SK-N-SH treated with all-trans-retinoic acid at 6 μM for 48 hours (cell line): ENCODE results near the gene PPWD1.

Experiments
- ATAC-seq: fragments of 200-7000 bp; cut with Tn5 transposase; 3 replicates; pipeline ENCODE4 v1.9.1; 2020; ENCODE audit warnings: mild to moderate bottlenecking, moderate library complexity
- ARNTL ChIP-seq: fragments of 450-650 bp; formaldehyde crosslinking; IDR thresholded peaks from 2 replicates; pipeline ENCODE4 v1.5.0; 2020; ENCODE audit warnings: low read depth, mild to moderate bottlenecking, moderate library complexity, borderline replicate concordance
- CREB5 ChIP-seq: fragments of 250-450 bp; sonication (Bioruptor Pico); IDR thresholded peaks from 2 replicates; pipeline ENCODE4 v1.5.1; 2020; ENCODE audit warnings: low read depth, mild to moderate bottlenecking, moderate library complexity
- CSDC2 ChIP-seq: fragments of 250-450 bp; sonication (Bioruptor Pico); IDR thresholded peaks from 2 replicates; pipeline ENCODE4 v1.5.0; 2020; ENCODE audit warnings: mild to moderate bottlenecking, moderate library complexity
- CSRNP3 ChIP-seq: fragments of 250-450 bp; sonication (Bioruptor Pico); IDR thresholded peaks from 2 replicates; pipeline ENCODE4 v1.5.1; 2021; ENCODE audit warnings: mild to moderate bottlenecking, moderate library complexity
- GLIS3 ChIP-seq: fragments of 250-450 bp; sonication (Bioruptor Pico); IDR thresholded peaks from 2 replicates; pipeline ENCODE4 v1.5.0; 2020; ENCODE audit warnings: mild to moderate bottlenecking, moderate library complexity
- ISL1 ChIP-seq: fragments of 250-450 bp; sonication (Bioruptor Pico); IDR thresholded peaks from 2 replicates; pipeline ENCODE4 v2.1.2; 2022; ENCODE audit warnings: mild to moderate bottlenecking, moderate library complexity
- OSR1 ChIP-seq: fragments of 250-450 bp; sonication (Bioruptor Pico); IDR thresholded peaks from 2 replicates; pipeline ENCODE4 v1.8.0; 2022; ENCODE audit warnings: moderate library complexity, mild to moderate bottlenecking, inconsistent platforms
- PATZ1 ChIP-seq: fragments of 250-450 bp; sonication (Bioruptor Pico); IDR thresholded peaks from 2 replicates; pipeline ENCODE4 v1.8.0; 2020; ENCODE audit warnings: mild to moderate bottlenecking, moderate library complexity, borderline replicate concordance
- POU6F1 ChIP-seq: fragments of 250-450 bp; sonication (Bioruptor Pico); IDR thresholded peaks from 2 replicates; pipeline ENCODE4 v1.8.0; 2021; ENCODE audit warnings: low read depth, mild to moderate bottlenecking, moderate library complexity, borderline replicate concordance
- PPARA ChIP-seq: fragments of 250-450 bp; sonication (Bioruptor Pico); IDR thresholded peaks from 2 replicates; pipeline ENCODE4 v1.5.0; 2020; ENCODE audit warnings: mild to moderate bottlenecking, borderline replicate concordance
- RARB ChIP-seq: fragments of 250-450 bp; sonication (Bioruptor Pico); IDR thresholded peaks from 2 replicates; pipeline ENCODE4 v1.8.0; 2021; ENCODE audit warnings: mild to moderate bottlenecking, moderate library complexity
- SNAI2 ChIP-seq: fragments of 250-450 bp; sonication (Bioruptor Pico); IDR thresholded peaks from 2 replicates; pipeline ENCODE4 v1.5.0; 2020; ENCODE audit warnings: mild to moderate bottlenecking, moderate library complexity
- TCF4 ChIP-seq: fragments of 250-450 bp; sonication (Bioruptor Pico); IDR thresholded peaks from 2 replicates; pipeline ENCODE4 v1.8.0; 2021; ENCODE audit warnings: mild to moderate bottlenecking, moderate library complexity, borderline replicate concordance
- TOX ChIP-seq: fragments of 250-450 bp; sonication (Bioruptor Pico); IDR thresholded peaks from 2 replicates; pipeline ENCODE4 v1.8.0; 2021; ENCODE audit warnings: mild to moderate bottlenecking, moderate library complexity, borderline replicate concordance
- TSHZ2 ChIP-seq: fragments of 250-450 bp; sonication (Bioruptor Pico); IDR thresholded peaks from 2 replicates; pipeline ENCODE4 v1.5.0; 2020; ENCODE audit warnings: mild to moderate bottlenecking, moderate library complexity
- ZC3H10 ChIP-seq: fragments of 250-450 bp; sonication (Bioruptor Pico); IDR thresholded peaks from 2 replicates; pipeline ENCODE4 v1.5.1; 2021; ENCODE audit warnings: mild to moderate bottlenecking, moderate library complexity
- ZFP3 ChIP-seq: fragments of 250-450 bp; sonication (Bioruptor Pico); IDR thresholded peaks from 2 replicates; pipeline ENCODE4 v1.5.0; 2020; ENCODE audit warnings: mild to moderate bottlenecking, moderate library complexity
- ZFP30 ChIP-seq: fragments of 450-650 bp; formaldehyde crosslinking; IDR thresholded peaks from 2 replicates; pipeline ENCODE4 v1.5.0; 2022; ENCODE audit warnings: mild to moderate bottlenecking, moderate library complexity

The PPWD1 gene

GRCh38 chr5:65624571-65625555 lies 61.8 kb downstream of the PPWD1 start, which contains the start of the genes SHLD3 and TRAPPC13:
Gene SHLD3 (plus strand): TSS chr5:65625027. CDS start chr5:65629588, 4,561 bp downstream.
Gene TRAPPC13 (plus strand): TSS chr5:65625027. CDS start chr5:65625061, 34 bp downstream.
- ATAC-seq, result peak; percentile 82
- TF ChIP-seq ZFP30, result no peak
- TF ChIP-seq PPARA (CRISPR knock-in tag), result no peak

- TF ChIP-seq CSDC2 (no peak), ZFP30 (no peak), RARB (no peak), SNAI2 (CRISPR knock-in tag) (no peak), OSR1 (CRISPR knock-in tag) (no peak), TOX (no peak), PATZ1 (CRISPR knock-in tag) (no peak), ISL1 (CRISPR knock-in tag) (no peak), PPARA (CRISPR knock-in tag) (no peak), ARNTL (CRISPR knock-in tag) (no peak), ZC3H10 (CRISPR knock-in tag) (no peak), TCF4 (CRISPR knock-in tag) (no peak), POU6F1 (CRISPR knock-in tag) (no peak), TSHZ2 (CRISPR knock-in tag) (no peak), GLIS3 (CRISPR knock-in tag) (no peak)
- no peak for ATAC-seq
Measured at GRCh38 chr5:65625743-65626142, 62.6 kb downstream of the PPWD1 start.

- no peak for ATAC-seq
- TF ChIP-seq CSRNP3 (CRISPR knock-in tag) (no peak), TCF4 (CRISPR knock-in tag) (no peak), PPARA (CRISPR knock-in tag) (no peak), SNAI2 (CRISPR knock-in tag) (no peak), ARNTL (CRISPR knock-in tag) (no peak), PATZ1 (CRISPR knock-in tag) (no peak), ZFP3 (CRISPR knock-in tag) (no peak), RARB (no peak), TOX (no peak), OSR1 (CRISPR knock-in tag) (no peak), CREB5 (CRISPR knock-in tag) (no peak), POU6F1 (CRISPR knock-in tag) (no peak)
Measured at GRCh38 chr5:65630981-65631380, 67.9 kb downstream of the PPWD1 start.
